DOHH2 (cell line): ENCODE data around the gene RNF111.

Experiments used
- H3F3A ChIP-seq: fragments of 200-600 bp; sonication (generic), shearing (Covaris generic); 2 replicates; pipeline ENCODE4 v1.6.0; 2016; ENCODE audit warnings: antibody characterized with exemption, mild to moderate bottlenecking; ENCODE audit not compliant: control insufficient read depth, insufficient read depth
- H3K27ac ChIP-seq: fragments of 200-600 bp; sonication (generic); 2 replicates; pipeline ENCODE4 v1.5.1; 2014; ENCODE audit warnings: low read depth, mild to moderate bottlenecking, low read length, moderate library complexity
- H3K27me3 ChIP-seq: fragments of 200-600 bp; sonication (generic); 2 replicates; pipeline ENCODE4 v1.6.1; 2014; ENCODE audit warnings: mild to moderate bottlenecking, low read length, mixed read lengths; ENCODE audit not compliant: control insufficient read depth
- H3K36me3 ChIP-seq: fragments of 200-600 bp; sonication (generic); 2 replicates; pipeline ENCODE4 v1.6.1; 2014; ENCODE audit warnings: mild to moderate bottlenecking, low read length, moderate library complexity, mixed read lengths; ENCODE audit not compliant: control insufficient read depth
- H3K4me1 ChIP-seq: fragments of 200-600 bp; sonication (generic); 2 replicates; pipeline ENCODE4 v1.6.1; 2014; ENCODE audit warnings: mild to moderate bottlenecking, low read length, mixed read lengths; ENCODE audit not compliant: control insufficient read depth
- H3K4me2 ChIP-seq: fragments of 200-600 bp; sonication (generic); 2 replicates; pipeline ENCODE4 v1.6.0; 2014; ENCODE audit warnings: mild to moderate bottlenecking, low read length, moderate library complexity
- H3K4me3 ChIP-seq: fragments of 200-600 bp; sonication (generic); 2 replicates; pipeline ENCODE4 v1.5.1; 2014; ENCODE audit warnings: mild to moderate bottlenecking, low read length, mixed read lengths
- H3K79me2 ChIP-seq: fragments of 200-600 bp; sonication (generic); 2 replicates; pipeline ENCODE4 v1.6.1; 2014; ENCODE audit warnings: mild to moderate bottlenecking, low read length, mixed read lengths; ENCODE audit not compliant: control insufficient read depth
- H3K9me2 ChIP-seq: fragments of 200-600 bp; sonication (generic); replicated peaks from 2 replicates; pipeline ENCODE4 v1.6.1; 2014; ENCODE audit warnings: mild to moderate bottlenecking, low read length, mixed read lengths; ENCODE audit not compliant: control insufficient read depth
- H3K9me3 ChIP-seq: fragments of 200-600 bp; sonication (generic); 2 replicates; pipeline ENCODE4 v1.6.1; 2014; ENCODE audit warnings: antibody characterized with exemption, low read length, mixed read lengths; ENCODE audit not compliant: control insufficient read depth, insufficient read depth
- H4K20me1 ChIP-seq: fragments of 200-600 bp; sonication (generic); 2 replicates; pipeline ENCODE4 v1.6.0; 2014; ENCODE audit warnings: low read depth, mild to moderate bottlenecking, antibody characterized with exemption, low read length, moderate library complexity; ENCODE audit not compliant: control insufficient read depth, insufficient read depth
- EZH2phosphoT487 ChIP-seq: fragments of 200-600 bp; sonication (generic); IDR thresholded peaks from 2 replicates; pipeline ENCODE4 v1.6.1; 2017; ENCODE audit warnings: borderline replicate concordance, mild to moderate bottlenecking, antibody characterized with exemption, low read length, moderate library complexity, mixed read lengths
- TF ChIP-seq, protein P1 (sequence below): fragments of 200-600 bp; sonication (generic); IDR thresholded peaks from one replicate; pipeline ENCODE4 v1.5.1; 2014; ENCODE audit warnings: antibody characterized with exemption, mild to moderate bottlenecking, low read depth, low read length; ENCODE audit not compliant: poor library complexity, severe bottlenecking

RNF111 gene

DNA sequence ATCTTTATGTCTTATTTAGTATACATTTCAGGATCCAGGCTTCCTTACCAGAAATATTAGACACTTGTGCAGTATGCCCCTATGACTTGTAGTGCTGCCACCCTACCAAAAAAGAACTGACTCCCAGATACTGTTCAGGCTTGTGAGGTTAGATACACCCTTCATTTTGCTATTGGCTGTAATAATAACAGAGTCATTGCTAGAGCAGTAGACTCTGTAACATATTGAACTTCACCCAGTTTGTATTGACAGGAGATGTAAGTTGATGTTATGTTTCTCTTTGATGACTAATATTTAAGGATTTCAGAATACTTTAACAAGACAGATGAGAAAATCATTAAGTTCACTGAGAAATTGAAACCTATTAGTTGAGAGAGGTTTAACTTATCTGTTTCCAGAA, 32.9 kb downstream of the RNF111 start:
- no peak for TF ChIP-seq EZH2phosphoT487
- TF ChIP-seq, protein P1, sequence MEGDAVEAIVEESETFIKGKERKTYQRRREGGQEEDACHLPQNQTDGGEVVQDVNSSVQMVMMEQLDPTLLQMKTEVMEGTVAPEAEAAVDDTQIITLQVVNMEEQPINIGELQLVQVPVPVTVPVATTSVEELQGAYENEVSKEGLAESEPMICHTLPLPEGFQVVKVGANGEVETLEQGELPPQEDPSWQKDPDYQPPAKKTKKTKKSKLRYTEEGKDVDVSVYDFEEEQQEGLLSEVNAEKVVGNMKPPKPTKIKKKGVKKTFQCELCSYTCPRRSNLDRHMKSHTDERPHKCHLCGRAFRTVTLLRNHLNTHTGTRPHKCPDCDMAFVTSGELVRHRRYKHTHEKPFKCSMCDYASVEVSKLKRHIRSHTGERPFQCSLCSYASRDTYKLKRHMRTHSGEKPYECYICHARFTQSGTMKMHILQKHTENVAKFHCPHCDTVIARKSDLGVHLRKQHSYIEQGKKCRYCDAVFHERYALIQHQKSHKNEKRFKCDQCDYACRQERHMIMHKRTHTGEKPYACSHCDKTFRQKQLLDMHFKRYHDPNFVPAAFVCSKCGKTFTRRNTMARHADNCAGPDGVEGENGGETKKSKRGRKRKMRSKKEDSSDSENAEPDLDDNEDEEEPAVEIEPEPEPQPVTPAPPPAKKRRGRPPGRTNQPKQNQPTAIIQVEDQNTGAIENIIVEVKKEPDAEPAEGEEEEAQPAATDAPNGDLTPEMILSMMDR: no peak
- no peak overlapping the region for H3K4me3 ChIP-seq
- no peaks in the 10 kb centered on the region for H3K9me3 ChIP-seq
- no peaks in the 10 kb centered on the region for H3K9me2 ChIP-seq
- peaks cover 70% of the 10 kb centered on the region for H3K79me2 ChIP-seq
- H4K20me1 ChIP-seq: peaks cover 5% of the 10 kb centered on the region; the same call in 1 of the 2 replicates
- no peak overlapping the region for H3K27ac ChIP-seq
- H3K4me1 ChIP-seq: peaks cover 22% of the 10 kb centered on the region
- peaks cover 5% of the 10 kb centered on the region for H3F3A ChIP-seq
- no peak overlapping the region for H3K4me2 ChIP-seq
- H3K36me3 ChIP-seq: peaks cover 19% of the 10 kb centered on the region
- no peaks in the 10 kb centered on the region for H3K27me3 ChIP-seq

- Histone ChIP-seq H3K4me2 (no peak overlapping the region), H3K4me1 (peaks cover 14% of the 10 kb centered on the region), H3K4me3 (no peak overlapping the region), H4K20me1 (peaks cover 3% of the 10 kb centered on the region; the same call in 1 of the 2 replicates), H3K9me3 (no peaks in the 10 kb centered on the region), H3F3A (peaks cover 2% of the 10 kb centered on the region), H3K36me3 (peaks cover 21% of the 10 kb centered on the region), H3K9me2 (no peaks in the 10 kb centered on the region), H3K27me3 (no peaks in the 10 kb centered on the region), H3K79me2 (peaks cover 64% of the 10 kb centered on the region), H3K27ac (no peak overlapping the region)
- no peak for TF ChIP-seq EZH2phosphoT487
- TF ChIP-seq, protein P1: no peak
Observed at GRCh38 chr15:59022188-59022587, 34.7 kb downstream of the RNF111 start.

- H3K27me3 ChIP-seq: no peaks in the 10 kb centered on the region
- no peaks in the 10 kb centered on the region for H3K4me1 ChIP-seq
- H3K4me2 ChIP-seq: no peak overlapping the region
- H3K79me2 ChIP-seq: peaks cover 64% of the 10 kb centered on the region
- no peaks in the 10 kb centered on the region for H3K9me3 ChIP-seq
- TF ChIP-seq EZH2phosphoT487: no peak
- TF ChIP-seq, protein P1: no peak
- no peak overlapping the region for H3K27ac ChIP-seq
- no peaks in the 10 kb centered on the region for H3F3A ChIP-seq
- no peak overlapping the region for H3K4me3 ChIP-seq
- no peaks in the 10 kb centered on the region for H4K20me1 ChIP-seq
- H3K9me2 ChIP-seq: no peaks in the 10 kb centered on the region
- peaks cover 30% of the 10 kb centered on the region for H3K36me3 ChIP-seq
Observed at GRCh38 chr15:59026207-59026606, 38.7 kb downstream of the RNF111 start.
